Stimulated activated CD8-positive, alpha-beta memory T cell treated with anti-CD3 and anti-CD28 coated beads, Interleukin-4, amount 100 ng/mL, for 4 hours (primary cell): ENCODE measurements around the gene AGBL2.
"Not testable (repeated sequence)": the region's sequence is repeated elsewhere in the genome, so short reads cannot be mapped to it uniquely, and the experiment has no call there.

Experiments used
- DNase-seq, 2 donors: peaks; one replicate each; pipeline ENCODE4 v3.0.0-alpha.2; 2020; ENCODE audit warnings: low read depth in 2 of 2, low spot score in 1 of 2

The AGBL2 gene

DNA sequence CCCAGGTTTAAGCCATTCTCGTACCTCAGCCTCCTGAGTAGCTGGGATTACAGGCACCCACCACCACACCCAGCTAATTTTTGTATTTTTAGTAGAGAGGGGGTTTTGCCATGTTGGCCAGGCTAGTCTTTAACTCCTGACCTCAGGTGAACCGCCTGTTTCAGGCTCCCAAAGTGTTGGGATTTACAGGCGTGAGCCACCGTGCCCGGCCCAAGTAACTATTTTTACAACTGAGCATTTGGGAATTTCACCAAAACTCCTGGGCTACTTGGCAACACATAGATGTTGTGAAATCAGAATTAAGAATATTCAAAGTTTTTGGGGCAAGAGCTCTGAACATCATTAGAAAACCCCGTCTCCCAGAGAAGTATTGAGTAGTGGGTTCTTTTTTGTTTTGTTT, 74.7 kb downstream of the AGBL2 start:
- not testable (repeated sequence) for DNase-seq

- DNase-seq, result not testable (repeated sequence)
These were observed 78.8 kb downstream of the AGBL2 start for GRCh38 chr11:47636331-47636730.

DNA sequence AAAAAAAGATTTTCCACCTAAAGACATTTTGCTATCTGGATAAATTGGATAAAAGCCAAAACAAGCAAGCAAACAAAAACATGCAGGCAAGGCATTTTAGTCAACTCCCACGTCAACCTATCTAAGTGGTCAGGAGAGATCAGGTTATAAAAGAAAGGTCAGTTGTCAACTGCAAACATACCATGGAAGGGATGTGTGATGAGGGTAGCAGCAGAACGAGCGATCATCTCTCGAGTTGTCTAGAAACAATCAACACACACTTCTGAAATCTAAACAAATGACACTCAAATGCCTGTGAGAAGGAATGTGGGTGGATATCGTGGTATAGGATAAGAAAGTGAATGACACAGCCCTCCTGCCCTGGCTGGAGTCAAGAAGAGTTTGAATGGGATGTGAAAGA, 83.7 kb downstream of the AGBL2 start:
- DNase-seq, result no peak

GRCh38 chr11:47628026-47628425, 87.1 kb downstream of the AGBL2 start:
- DNase-seq, result no peak

DNA sequence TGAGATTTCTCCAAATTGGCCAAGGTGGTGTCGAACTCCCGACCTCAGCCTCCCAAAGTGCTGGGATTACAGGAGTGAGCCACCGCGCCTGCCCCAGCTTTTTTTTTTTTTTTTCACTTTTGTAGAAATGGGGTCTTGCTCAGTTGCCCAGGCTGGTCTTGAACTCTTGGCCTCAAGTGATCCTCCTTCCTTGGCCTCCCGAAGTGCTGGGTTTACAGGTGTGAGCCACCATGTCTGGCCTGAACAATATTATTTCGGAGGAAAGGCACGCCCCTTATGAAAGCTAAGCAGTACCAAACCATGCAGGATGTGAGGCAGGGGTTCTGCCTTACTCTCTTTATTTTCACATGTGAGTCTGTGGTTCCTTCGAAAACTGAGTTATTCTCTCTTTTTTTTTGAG, 88.9 kb downstream of the AGBL2 start:
- DNase-seq, result no peak

- no peak for DNase-seq
These were observed 94.3 kb downstream of the AGBL2 start for GRCh38 chr11:47620836-47621378.

DNA sequence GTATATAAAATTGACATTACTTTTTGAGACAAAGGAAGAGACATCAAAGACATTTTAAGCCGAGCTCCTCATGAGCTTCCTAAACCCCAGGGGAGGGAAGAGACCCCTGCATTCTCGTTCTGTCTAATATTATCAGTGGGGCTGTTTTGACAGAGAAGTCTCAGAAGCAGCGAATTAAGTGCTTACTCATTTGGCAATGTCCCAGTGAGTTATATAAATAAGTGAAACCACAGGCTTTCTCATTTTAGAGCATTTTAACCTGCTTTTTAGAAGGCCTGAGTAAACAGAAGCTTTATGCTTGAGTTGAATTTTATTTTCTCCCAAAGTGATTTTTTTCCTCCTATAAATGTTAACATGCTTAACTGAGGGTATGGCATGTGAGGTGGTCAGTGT, 97.8 kb downstream of the AGBL2 start:
- DNase-seq, result no peak

DNA sequence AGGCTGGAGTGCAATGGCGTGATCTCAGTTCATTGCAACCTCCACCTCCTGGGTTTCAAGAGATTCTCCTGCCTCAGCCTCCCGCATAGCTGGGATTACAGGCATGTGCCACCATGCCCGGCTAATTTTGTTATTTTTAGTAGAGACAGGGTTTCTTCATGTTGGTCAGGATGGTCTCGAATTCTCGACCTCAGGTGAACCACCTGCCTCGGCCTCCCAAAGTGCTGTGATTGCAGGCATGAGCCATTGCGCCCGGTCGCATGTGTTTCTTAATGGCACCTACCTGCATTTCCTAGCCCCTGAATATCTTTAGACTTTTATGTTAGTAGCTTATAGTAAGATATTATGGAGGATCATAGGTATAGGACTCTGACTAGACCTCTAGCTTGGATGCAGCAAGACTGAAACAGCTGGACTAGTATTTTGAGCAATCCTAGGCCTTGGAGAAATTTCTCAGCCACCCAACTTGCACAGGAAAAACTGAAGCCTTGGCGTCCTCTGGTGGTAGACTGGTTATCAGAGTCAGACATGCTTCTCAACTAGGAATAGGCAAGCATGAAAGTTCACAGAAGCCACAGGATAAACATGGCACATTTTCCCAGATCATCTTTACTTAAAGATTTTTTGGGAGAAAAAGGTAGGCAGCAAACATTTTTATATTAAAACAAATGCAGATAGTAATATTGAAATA, 98.3 kb downstream of the AGBL2 start:
- DNase-seq, result no peak

GRCh38 chr11:47615249-47615648, 99.9 kb downstream of the AGBL2 start:
- DNase-seq, result no peak

GRCh38 chr11:47611348-47611794, 103.8 kb downstream of the AGBL2 start:
- no peak for DNase-seq

DNA sequence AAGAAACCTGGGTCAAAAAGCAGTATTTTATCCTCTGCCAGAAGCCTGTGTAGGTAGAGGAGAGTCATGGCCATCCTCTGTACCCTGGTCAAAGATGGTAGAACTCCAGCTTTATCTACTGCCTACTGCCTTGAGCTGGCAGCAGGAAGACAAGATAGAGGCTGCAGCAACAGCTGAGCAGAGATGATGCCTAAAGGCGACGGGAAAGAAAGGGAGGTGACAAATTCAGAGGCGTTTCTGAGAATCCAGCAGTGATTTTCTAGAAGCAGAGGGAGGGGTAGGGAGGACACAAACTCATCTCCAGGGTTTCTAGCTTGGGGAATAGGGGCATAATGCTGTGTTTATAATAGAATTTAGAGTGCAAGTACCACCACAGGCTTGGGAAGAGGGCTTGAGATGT, 105.5 kb downstream of the AGBL2 start:
- DNase-seq, result no peak
